MCF 10A (cell line): ENCODE measurements around the gene HOXB8. TPM values are rescaled to one million over a fixed set of nuclear protein-coding genes. Genes with fewer than 3 reads are reported as not detected.

Experiments used
- BruUV-seq: library from RNA; stranded (reverse); fragments of 400-500 nt; replicated peaks from 2 replicates; lab custom pipeline; 2021; lab: Mats Ljungman, UMichigan
- CTCF ChIA-PET: fragments of 300-600 bp; sonication (Branson Sonifier 250); formaldehyde crosslinking; extraction: SDS; loops from one replicate; lab custom pipeline; 2021; ENCODE audit warnings: antibody characterized with exemption, inconsistent platforms; lab: Yijun Ruan, JAX
- POLR2A ChIA-PET: fragments of 300-600, 350-650 bp; sonication (Branson Sonifier 250); formaldehyde crosslinking; extraction: SDS; loops from one replicate; lab custom pipeline; 2020; ENCODE audit warnings: antibody characterized with exemption, inconsistent platforms; lab: Yijun Ruan, JAX
- DNase-seq: peaks from one replicate; pipeline ENCODE4 v3.0.0-alpha.2; 2018; ENCODE audit not compliant: unreplicated experiment
- H3K27ac Mint-ChIP-seq: one replicate; pipeline ENCODE4 v1.8.0; 2022; ENCODE audit warnings: mild to moderate bottlenecking, low read depth, mixed read lengths; ENCODE audit not compliant: unreplicated experiment
- H3K27me3 Mint-ChIP-seq: one replicate; pipeline ENCODE4 v1.8.0; 2022; ENCODE audit warnings: mixed read lengths; ENCODE audit not compliant: insufficient read depth, unreplicated experiment
- H3K36me3 Mint-ChIP-seq: one replicate; pipeline ENCODE4 v1.8.0; 2022; ENCODE audit warnings: mild to moderate bottlenecking, moderate library complexity, mixed read lengths; ENCODE audit not compliant: insufficient read depth, unreplicated experiment
- H3K4me1 Mint-ChIP-seq: one replicate; pipeline ENCODE4 v1.8.0; 2022; ENCODE audit warnings: mixed read lengths; ENCODE audit not compliant: insufficient read depth, unreplicated experiment
- H3K4me3 Mint-ChIP-seq: one replicate; pipeline ENCODE4 v1.8.0; 2022; ENCODE audit warnings: mild to moderate bottlenecking, moderate library complexity, mixed read lengths; ENCODE audit not compliant: unreplicated experiment
- H3K9me3 Mint-ChIP-seq: one replicate; pipeline ENCODE4 v1.8.0; 2022; ENCODE audit warnings: mixed read lengths; ENCODE audit not compliant: unreplicated experiment
- intact Hi-C: fragments of 100-400 bp; cut with micrococcal nuclease; formaldehyde crosslinking; loops from 2 replicates; pipeline ENCODE4 v1.14.1; 2022
- total RNA-seq: library from RNA; stranded (reverse); gene quantifications from 2 replicates; pipeline ENCODE4 v1.2.3, GENCODE V29; 2022
- TF ChIP-seq, protein P1 (sequence below): fragments of 200-600 bp; IDR thresholded peaks from one replicate; pipeline ENCODE4 v1.8.0; 2022; ENCODE audit warnings: antibody characterized with exemption, mild to moderate bottlenecking; ENCODE audit not compliant: unreplicated experiment

HOXB8 gene
- total RNA-seq, 1 experiment from 2014 or later: not detected

DNA sequence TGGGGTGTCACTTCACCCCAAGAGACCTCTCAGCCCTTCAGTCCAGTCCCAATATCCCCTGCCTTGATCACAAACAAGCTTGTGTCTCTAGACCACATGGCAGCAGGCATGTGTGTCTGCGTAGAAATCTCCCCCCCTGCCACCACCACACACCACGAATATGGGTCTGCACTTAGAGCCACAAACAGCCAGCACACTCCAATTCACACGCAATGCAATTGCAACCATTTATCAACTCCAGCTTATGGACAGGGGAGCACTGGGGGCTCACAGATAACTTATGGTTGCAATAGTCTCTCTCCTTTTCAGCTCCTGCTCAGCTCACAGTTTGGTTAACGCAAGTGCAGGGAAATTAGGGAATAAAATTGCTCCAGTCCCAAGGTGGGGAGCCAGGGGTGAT is 8.5 kb upstream of the HOXB8 start:
- Mint-ChIP-seq H3K36me3 (peaks cover 7% of the 10 kb centered on the region), H3K4me3 (no peak overlapping the region), H3K27ac (no peak overlapping the region), H3K27me3 (peaks cover 99% of the 10 kb centered on the region), H3K9me3 (no peaks in the 10 kb centered on the region), H3K4me1 (peaks cover 6% of the 10 kb centered on the region)
- intact Hi-C loops: no loop called here
- BruUV-seq: no TSS peak
- POLR2A ChIA-PET: interaction anchor here (0.7 kb wide), 2 partner anchors 189 to 1665 kb away, joined by 3 read pairs; no protein-coding TSS in a partner anchor
- TF ChIP-seq, protein P1, sequence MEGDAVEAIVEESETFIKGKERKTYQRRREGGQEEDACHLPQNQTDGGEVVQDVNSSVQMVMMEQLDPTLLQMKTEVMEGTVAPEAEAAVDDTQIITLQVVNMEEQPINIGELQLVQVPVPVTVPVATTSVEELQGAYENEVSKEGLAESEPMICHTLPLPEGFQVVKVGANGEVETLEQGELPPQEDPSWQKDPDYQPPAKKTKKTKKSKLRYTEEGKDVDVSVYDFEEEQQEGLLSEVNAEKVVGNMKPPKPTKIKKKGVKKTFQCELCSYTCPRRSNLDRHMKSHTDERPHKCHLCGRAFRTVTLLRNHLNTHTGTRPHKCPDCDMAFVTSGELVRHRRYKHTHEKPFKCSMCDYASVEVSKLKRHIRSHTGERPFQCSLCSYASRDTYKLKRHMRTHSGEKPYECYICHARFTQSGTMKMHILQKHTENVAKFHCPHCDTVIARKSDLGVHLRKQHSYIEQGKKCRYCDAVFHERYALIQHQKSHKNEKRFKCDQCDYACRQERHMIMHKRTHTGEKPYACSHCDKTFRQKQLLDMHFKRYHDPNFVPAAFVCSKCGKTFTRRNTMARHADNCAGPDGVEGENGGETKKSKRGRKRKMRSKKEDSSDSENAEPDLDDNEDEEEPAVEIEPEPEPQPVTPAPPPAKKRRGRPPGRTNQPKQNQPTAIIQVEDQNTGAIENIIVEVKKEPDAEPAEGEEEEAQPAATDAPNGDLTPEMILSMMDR: no peak
- CTCF ChIA-PET: interaction anchor here (0.7 to 1.6 kb wide), 4 partner anchors 13 to 730 kb away, joined by 3 to 6 read pairs (median 3); no protein-coding TSS in a partner anchor
- no peak for DNase-seq

DNA sequence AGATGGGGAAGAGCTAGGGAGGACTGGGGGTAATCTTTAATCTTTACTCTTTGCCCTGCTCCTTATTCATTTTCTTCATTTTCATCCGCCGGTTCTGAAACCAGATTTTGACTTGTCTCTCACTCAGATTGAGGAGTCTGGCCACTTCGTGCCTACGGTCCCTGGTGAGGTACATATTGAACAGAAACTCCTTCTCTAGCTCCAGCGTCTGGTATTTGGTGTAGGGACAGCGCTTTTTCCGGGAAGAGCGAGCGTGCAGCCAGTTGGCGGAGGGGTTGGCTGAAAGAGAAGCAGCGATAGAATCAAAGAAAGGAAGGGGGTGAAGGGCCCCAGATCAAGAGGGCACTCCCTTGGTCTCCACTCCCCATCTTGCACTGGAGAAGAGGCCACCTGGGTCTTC is 7.8 kb upstream of the HOXB8 start:
- ChIA-PET POLR2A (no interaction called here), CTCF (interaction anchor here (0.7 to 1.1 kb wide), 4 partner anchors 13 to 729 kb away, joined by 3 read pairs; no protein-coding TSS in a partner anchor)
- H3K4me3 Mint-ChIP-seq: no peak overlapping the region
- H3K36me3 Mint-ChIP-seq: peaks cover 7% of the 10 kb centered on the region
- TF ChIP-seq, protein P1: no peak
- intact Hi-C loops: no loop called here
- peaks cover 99% of the 10 kb centered on the region for H3K27me3 Mint-ChIP-seq
- no peaks in the 10 kb centered on the region for H3K9me3 Mint-ChIP-seq
- DNase-seq: no peak
- H3K27ac Mint-ChIP-seq: no peak overlapping the region
- H3K4me1 Mint-ChIP-seq: peaks cover 6% of the 10 kb centered on the region
- no TSS peak for BruUV-seq

DNA sequence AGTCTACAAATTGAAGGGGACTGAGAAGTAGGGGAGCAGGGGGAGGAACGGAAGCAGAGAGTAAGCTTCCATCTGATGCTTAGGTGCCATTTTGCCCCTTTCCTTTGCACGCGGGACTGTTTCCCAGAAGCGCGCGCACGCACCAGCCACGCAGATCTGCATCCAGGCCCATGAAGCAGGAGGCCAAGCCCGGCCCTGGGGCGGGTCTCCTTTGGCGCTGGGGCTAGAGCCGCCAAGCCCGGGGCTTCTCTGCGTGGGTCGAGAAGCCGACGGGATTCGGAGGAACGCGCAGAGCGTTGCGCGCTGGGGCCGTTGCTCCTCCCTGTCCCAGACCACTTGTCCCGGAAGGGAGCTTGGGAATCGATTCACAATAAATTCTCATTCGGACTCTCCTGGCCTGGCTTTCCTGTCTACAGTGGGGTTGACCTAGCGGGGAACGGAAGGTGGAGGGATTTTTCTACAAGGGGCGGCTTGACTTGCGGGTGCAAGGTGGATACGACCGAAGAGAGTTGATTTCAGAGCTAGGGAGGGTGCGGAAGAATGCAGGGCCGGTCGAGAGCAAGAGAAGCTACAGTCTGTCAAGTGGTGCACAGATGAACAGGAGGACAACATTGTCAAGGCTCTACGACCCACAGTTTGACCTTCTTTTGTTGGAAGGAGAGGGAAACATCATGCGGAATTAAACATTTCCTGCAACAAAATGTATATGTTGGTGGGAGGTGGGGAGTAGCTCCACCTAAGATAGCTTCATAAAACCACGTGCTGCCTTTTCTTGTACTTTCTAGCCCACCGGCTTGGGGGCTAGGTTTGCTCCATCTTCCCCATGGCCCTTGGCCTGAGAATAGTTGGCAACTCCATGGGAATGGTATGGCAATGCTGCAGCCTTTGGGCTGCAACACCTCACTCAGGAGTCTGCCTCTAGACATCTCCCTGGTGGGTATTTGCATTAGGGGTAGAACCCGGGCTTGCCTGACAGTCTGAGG is 6.6 kb upstream of the HOXB8 start:
- Mint-ChIP-seq H3K36me3 (peaks cover 7% of the 10 kb centered on the region), H3K4me3 (no peak overlapping the region), H3K27me3 (peaks cover 99% of the 10 kb centered on the region), H3K9me3 (no peaks in the 10 kb centered on the region), H3K27ac (no peak overlapping the region), H3K4me1 (peaks cover 10% of the 10 kb centered on the region)
- BruUV-seq: no TSS peak
- ChIA-PET POLR2A (interaction anchor here (0.5 kb wide), 1 partner anchor 22 kb away, joined by 3 read pairs; no protein-coding TSS in a partner anchor), CTCF (interaction anchor here (0.6 to 1.4 kb wide), 9 partner anchors 12 to 638 kb away, joined by 3 to 4 read pairs (median 4); no protein-coding TSS in a partner anchor)
- intact Hi-C loops: no loop called here
- TF ChIP-seq, protein P1: no peak
- DNase-seq: no peak
